Stimulated activated effector memory CD8-positive, alpha-beta T cell treated with anti-CD3 and anti-CD28 coated beads, Interleukin-12 subunit alpha, Interleukin-12 subunit beta, amount 100 ng/mL, for 72 hours (primary cell): ENCODE measurements around the gene SLC45A3.
A peak's percentile ranks its signal among the peaks of the same experiment; 100 is the strongest.

Experiments used
- ATAC-seq: fragments of 150-1000 bp; cut with Tn5 transposase; 2 replicates; pipeline ENCODE4 v1.10.0; 2021
- DNase-seq, 2 donors: peaks; one replicate each; pipeline ENCODE4 v3.0.0; 2021 to 2022; ENCODE audit warnings: low spot score in 2 of 2
- H3K27ac Mint-ChIP-seq: one replicate; pipeline ENCODE4 v1.8.0; 2022; ENCODE audit warnings: mild to moderate bottlenecking, mixed read lengths
- H3K36me3 Mint-ChIP-seq: one replicate; pipeline ENCODE4 v1.8.0; 2022; ENCODE audit warnings: mild to moderate bottlenecking, mixed read lengths
- H3K4me1 Mint-ChIP-seq: one replicate; pipeline ENCODE4 v1.8.0; 2022; ENCODE audit warnings: mixed read lengths
- H3K4me3 Mint-ChIP-seq: one replicate; pipeline ENCODE4 v1.8.0; 2022; ENCODE audit warnings: mild to moderate bottlenecking, mixed read lengths
- H3K9me3 Mint-ChIP-seq: one replicate; pipeline ENCODE4 v1.8.0; 2022; ENCODE audit warnings: mixed read lengths

Gene SLC45A3

DNA sequence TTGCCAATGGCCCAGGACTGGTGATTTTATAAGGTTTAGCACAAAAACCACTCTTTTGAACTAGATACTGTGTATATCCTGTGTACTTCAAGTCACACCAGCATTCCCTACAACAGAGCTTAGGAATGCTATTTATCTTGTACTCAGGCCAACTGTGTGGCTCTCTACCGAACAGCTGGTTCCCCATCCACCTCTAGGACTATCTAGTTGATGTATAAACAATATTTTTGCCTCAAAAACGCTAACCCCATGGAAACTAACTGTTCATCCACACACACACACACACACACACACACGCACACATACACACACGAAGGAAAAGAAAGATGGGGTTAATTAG lies 28.7 kb upstream of the SLC45A3 start:
- Mint-ChIP-seq H3K4me3 (no peak overlapping the region), H3K4me1 (peaks cover 5% of the 10 kb centered on the region), H3K36me3 (peaks cover 46% of the 10 kb centered on the region), H3K9me3 (no peaks in the 10 kb centered on the region), H3K27ac (no peak overlapping the region)
- DNase-seq (peak in 1 of 2 donors; percentile 44), ATAC-seq (no peak)

GRCh38 chr1:205706601-205707502 lies 26.5 kb upstream of the SLC45A3 start:
- peaks cover 59% of the 10 kb centered on the region for H3K36me3 Mint-ChIP-seq
- ATAC-seq (no peak), DNase-seq (no peak)
- no peaks in the 10 kb centered on the region for H3K9me3 Mint-ChIP-seq
- H3K4me3 Mint-ChIP-seq = no peak overlapping the region
- H3K4me1 Mint-ChIP-seq = peaks cover 5% of the 10 kb centered on the region
- H3K27ac Mint-ChIP-seq = peak overlapping the region; percentile 17

GRCh38 chr1:205704903-205705302 lies 24.6 kb upstream of the SLC45A3 start:
- Mint-ChIP-seq H3K36me3 (peaks cover 41% of the 10 kb centered on the region), H3K4me1 (no peaks in the 10 kb centered on the region), H3K27ac (no peak overlapping the region), H3K4me3 (no peak overlapping the region), H3K9me3 (no peaks in the 10 kb centered on the region)
- no peak for ATAC-seq
- DNase-seq = no peak

DNA sequence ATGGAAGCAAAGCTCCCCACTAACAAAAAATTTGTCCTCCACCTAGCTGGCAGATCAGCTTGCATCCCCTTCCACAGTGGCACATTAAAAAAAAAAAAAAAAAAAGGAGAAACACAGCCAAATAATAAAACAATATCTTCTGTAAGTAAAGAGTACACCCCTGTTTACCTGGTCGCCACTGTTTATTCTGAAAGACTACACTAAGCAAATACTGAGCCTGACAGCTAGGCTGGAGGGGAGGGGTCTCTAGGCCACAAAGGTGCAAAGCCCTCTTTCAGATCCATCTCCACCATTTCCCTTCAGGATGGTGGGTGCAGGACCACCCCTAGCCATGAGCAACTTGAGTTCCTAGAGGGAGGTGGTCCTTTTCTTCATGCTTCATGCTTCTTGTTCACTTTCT lies 22.8 kb upstream of the SLC45A3 start:
- Mint-ChIP-seq H3K4me1 (no peaks in the 10 kb centered on the region), H3K27ac (no peak overlapping the region), H3K36me3 (peaks cover 23% of the 10 kb centered on the region), H3K4me3 (no peak overlapping the region), H3K9me3 (no peaks in the 10 kb centered on the region)
- ATAC-seq (no peak), DNase-seq (no peak)

DNA sequence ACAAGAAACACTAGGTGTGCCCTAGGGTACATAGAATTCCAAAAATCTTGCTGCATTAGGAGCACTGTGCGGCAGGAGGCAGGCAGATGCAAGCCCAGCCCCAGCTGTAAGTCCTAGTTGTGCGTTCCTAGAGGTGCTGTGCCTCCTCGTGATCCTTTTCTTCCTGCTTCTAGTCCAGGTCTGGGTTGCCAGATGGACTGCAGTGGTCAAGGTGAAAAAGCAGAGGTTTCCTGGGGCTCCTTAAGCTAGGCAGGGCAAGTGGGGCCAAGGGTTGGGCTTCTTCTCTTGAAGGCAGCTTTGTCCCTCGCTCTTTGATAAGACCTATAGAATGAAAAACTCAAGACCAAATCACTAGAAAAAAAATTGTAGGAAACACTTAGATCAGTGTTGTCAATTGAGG lies 21.6 kb upstream of the SLC45A3 start:
- Mint-ChIP-seq H3K9me3 (no peaks in the 10 kb centered on the region), H3K27ac (peak overlapping the region; percentile 63), H3K36me3 (peaks cover 28% of the 10 kb centered on the region), H3K4me1 (no peaks in the 10 kb centered on the region), H3K4me3 (no peak overlapping the region)
- DNase-seq (no peak), ATAC-seq (no peak)

DNA sequence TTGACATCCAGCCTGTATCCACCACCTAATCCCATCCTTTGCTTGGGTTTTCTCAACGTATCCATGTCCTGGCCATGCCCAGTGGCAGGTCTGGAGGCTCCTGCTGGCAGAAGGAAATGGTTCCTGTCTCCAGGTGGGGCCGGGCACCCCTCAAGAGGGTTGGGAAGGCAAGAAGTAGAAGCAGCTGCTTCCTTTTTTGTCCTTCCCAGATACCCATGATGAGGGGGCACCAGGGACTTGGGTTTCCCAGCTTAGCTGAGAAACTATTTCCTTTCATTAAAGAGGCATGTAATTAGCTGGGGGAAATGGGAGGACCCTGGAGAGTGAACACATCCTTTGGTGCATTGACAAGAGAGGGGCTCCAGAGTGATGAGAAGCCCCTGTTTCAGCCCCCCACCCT lies 21.1 kb upstream of the SLC45A3 start:
- H3K4me1 Mint-ChIP-seq = no peaks in the 10 kb centered on the region

GRCh38 chr1:205700865-205701401 lies 20.6 kb upstream of the SLC45A3 start:
- H3K4me1 Mint-ChIP-seq = no peaks in the 10 kb centered on the region
- H3K4me3 Mint-ChIP-seq = no peak overlapping the region
- ATAC-seq (no peak), DNase-seq (no peak)
- H3K9me3 Mint-ChIP-seq = no peaks in the 10 kb centered on the region
- peaks cover 28% of the 10 kb centered on the region for H3K36me3 Mint-ChIP-seq
- peak overlapping the region; percentile 63 for H3K27ac Mint-ChIP-seq

More for the DNA sequence above, 21.1 kb upstream of the SLC45A3 start:
- no peak for ATAC-seq
- Mint-ChIP-seq H3K36me3 (peaks cover 28% of the 10 kb centered on the region), H3K27ac (peak overlapping the region; percentile 63), H3K9me3 (no peaks in the 10 kb centered on the region), H3K4me3 (no peak overlapping the region)
- no peak for DNase-seq

DNA sequence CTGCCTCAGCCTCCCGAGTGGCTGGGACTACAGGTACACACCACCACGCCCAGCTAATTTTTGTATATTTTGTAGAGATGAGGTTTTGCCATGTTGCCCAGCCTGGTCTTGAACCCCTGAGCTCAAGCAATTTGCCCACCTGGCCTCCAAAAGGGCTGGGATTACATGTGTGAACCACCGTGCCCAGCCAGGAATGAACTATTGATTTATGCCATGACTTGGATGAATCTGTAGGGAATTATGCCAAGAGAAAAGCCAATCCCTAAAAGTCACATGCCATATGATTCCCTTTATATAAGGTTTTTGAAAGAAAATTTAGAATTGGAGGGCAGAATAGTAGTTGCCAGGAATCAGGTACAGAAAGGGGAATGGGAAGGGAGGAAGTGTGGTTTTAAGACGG lies 19.1 kb upstream of the SLC45A3 start:
- ATAC-seq = no peak
- peaks cover 28% of the 10 kb centered on the region for H3K36me3 Mint-ChIP-seq

GRCh38 chr1:205698921-205699320 lies 18.6 kb upstream of the SLC45A3 start:
- DNase-seq (no peak), ATAC-seq (no peak)
- Mint-ChIP-seq H3K4me3 (no peak overlapping the region), H3K9me3 (no peaks in the 10 kb centered on the region), H3K36me3 (peaks cover 26% of the 10 kb centered on the region), H3K4me1 (no peaks in the 10 kb centered on the region), H3K27ac (no peak overlapping the region)

More for the DNA sequence above, 19.1 kb upstream of the SLC45A3 start:
- no peak for DNase-seq
- H3K27ac Mint-ChIP-seq = no peak overlapping the region
- no peaks in the 10 kb centered on the region for H3K4me1 Mint-ChIP-seq
- no peaks in the 10 kb centered on the region for H3K9me3 Mint-ChIP-seq
- H3K4me3 Mint-ChIP-seq = no peak overlapping the region

GRCh38 chr1:205693421-205693991 lies 13.2 kb upstream of the SLC45A3 start:
- Mint-ChIP-seq H3K36me3 (peaks cover 5% of the 10 kb centered on the region), H3K27ac (no peak overlapping the region), H3K4me1 (peaks cover 8% of the 10 kb centered on the region), H3K9me3 (no peaks in the 10 kb centered on the region), H3K4me3 (no peak overlapping the region)
- DNase-seq = no peak
- ATAC-seq = no peak

- Mint-ChIP-seq H3K27ac (no peak overlapping the region), H3K9me3 (no peaks in the 10 kb centered on the region), H3K36me3 (no peaks in the 10 kb centered on the region), H3K4me1 (peaks cover 8% of the 10 kb centered on the region), H3K4me3 (no peak overlapping the region)
- ATAC-seq (no peak), DNase-seq (no peak)
Observed at GRCh38 chr1:205692423-205692822, 12.1 kb upstream of the SLC45A3 start.

DNA sequence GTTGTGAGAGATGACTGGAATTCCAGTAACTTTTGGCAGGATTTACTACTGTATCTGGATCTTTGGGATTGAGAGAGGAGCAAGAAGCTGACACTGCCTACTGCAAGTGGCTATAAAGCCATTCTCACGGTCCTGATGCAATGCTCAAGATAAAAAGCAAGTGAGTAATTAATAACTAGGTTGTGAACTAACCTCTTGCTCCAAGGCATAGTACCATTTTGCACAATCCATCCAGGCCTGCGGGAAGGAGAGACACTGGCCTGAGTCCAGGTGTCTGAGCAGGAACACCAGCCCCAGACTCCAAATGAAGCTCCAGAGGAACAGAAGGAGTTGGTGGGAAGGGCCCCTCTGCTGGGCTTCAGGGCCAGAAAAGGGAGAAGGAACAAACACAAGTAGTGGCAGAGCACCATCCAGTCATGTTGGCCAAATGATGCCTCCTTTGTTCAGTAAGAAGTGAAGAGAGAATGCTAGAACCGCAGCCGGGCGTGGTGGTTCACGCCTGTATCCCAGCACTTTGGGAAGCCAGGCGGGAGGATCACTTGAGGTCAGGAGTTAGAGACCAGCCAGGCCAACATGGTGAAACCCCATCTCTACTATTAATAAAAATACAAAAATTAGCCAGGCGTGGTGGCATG lies 9.9 kb upstream of the SLC45A3 start:
- DNase-seq = no peak
- ATAC-seq = no peak
- Mint-ChIP-seq H3K4me3 (no peak overlapping the region), H3K36me3 (no peaks in the 10 kb centered on the region), H3K9me3 (no peaks in the 10 kb centered on the region), H3K27ac (no peak overlapping the region), H3K4me1 (peaks cover 8% of the 10 kb centered on the region)

- no peak for DNase-seq
- Mint-ChIP-seq H3K4me1 (peaks cover 8% of the 10 kb centered on the region), H3K4me3 (no peak overlapping the region), H3K9me3 (no peaks in the 10 kb centered on the region), H3K27ac (no peak overlapping the region), H3K36me3 (no peaks in the 10 kb centered on the region)
- no peak for ATAC-seq
Observed at GRCh38 chr1:205689479-205689878, 9.2 kb upstream of the SLC45A3 start.

DNA sequence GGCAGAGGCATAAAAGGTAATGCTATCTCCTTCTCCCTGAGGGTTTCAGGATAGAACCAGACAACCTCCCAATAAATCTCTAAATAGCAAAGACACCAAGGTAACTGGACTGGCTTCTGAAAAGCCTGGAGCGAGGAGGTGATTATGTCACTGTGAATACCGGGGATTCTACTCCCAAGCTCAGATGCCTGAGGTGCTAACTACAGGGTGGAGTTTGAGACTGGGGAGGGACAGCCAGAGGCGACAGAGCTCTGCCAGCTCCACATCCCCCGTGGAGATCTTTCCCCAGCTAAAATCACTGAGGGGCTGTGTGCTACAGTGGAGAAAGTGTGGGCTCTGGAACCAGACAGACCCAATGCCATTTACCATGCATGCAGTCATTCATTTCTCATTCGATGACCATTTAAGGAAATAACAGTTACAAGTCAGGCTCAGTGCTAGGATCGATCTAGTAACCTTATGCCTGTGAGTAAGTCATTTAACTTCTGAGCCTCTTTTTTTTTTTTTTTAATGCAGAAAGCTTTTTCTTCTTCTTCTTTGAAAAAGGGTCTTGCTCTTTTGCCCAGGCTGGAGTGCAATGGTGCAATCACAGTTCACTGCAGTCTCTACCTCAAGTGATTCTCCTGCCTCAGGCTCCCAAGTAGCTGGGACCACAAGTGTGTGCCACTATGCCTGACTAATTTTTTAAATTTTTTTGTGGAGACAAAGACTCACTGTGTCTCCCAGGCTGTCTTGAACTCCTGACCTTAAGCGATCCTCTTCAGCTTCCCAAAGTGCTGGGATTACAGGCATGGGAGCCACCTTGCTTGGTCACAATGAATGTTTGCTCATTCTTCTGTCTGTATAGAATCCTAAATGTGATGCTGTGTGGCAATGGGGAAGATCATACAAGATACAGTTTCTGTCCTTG lies 8.1 kb upstream of the SLC45A3 start:
- Mint-ChIP-seq H3K36me3 (no peaks in the 10 kb centered on the region), H3K4me1 (peaks cover 5% of the 10 kb centered on the region)
- ATAC-seq = no peak

DNA sequence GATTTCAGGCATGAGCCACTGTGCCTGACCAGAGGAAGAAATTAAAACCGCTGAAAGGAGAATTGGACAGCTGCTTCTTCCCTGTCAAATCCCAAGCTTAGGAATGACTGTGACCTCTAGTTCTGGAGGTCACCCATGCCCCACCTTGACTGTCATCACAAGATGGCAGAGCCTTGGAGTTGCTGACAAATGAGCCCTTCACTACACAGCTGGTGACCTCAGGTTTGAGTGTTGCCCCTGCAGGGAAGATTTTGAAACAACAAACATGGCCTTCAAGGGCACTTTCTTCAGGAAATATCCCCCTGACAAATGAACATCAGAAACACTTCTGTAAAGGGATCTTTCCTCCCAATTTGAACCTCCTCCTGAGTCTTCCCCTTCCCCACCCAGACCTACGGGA lies 6.9 kb upstream of the SLC45A3 start:
- Mint-ChIP-seq H3K9me3 (no peaks in the 10 kb centered on the region), H3K36me3 (no peaks in the 10 kb centered on the region), H3K4me1 (no peaks in the 10 kb centered on the region), H3K27ac (no peak overlapping the region), H3K4me3 (no peak overlapping the region)
- DNase-seq = no peak
- no peak for ATAC-seq

More for the DNA sequence above, 8.1 kb upstream of the SLC45A3 start:
- no peak overlapping the region for H3K4me3 Mint-ChIP-seq
- no peaks in the 10 kb centered on the region for H3K9me3 Mint-ChIP-seq
- DNase-seq = no peak
- H3K27ac Mint-ChIP-seq = no peak overlapping the region
